Suppressor macrophage (primary cell): ENCODE data around the gene DOLPP1.

Experiments used
- DNase-seq, 4 experiments: peaks; one replicate each; pipeline ENCODE4 v3.0.0-alpha.2; 2020 to 2022

The DOLPP1 gene

GRCh38 chr9:129094387-129095169 is 13.7 kb downstream of the DOLPP1 start:
- no peak for DNase-seq

GRCh38 chr9:129095170-129095667 is 14.3 kb downstream of the DOLPP1 start:
- DNase-seq, result no peak

- no peak for DNase-seq
Measured at GRCh38 chr9:129095908-129096307, 15.0 kb downstream of the DOLPP1 start.

GRCh38 chr9:129097671-129098306 is 16.9 kb downstream of the DOLPP1 start:
- DNase-seq, result no peak

- DNase-seq, result no peak
Measured at GRCh38 chr9:129098328-129098727, 17.4 kb downstream of the DOLPP1 start.

GRCh38 chr9:129100383-129101169 is 19.7 kb downstream of the DOLPP1 start:
- DNase-seq, result no peak

GRCh38 chr9:129101279-129101678 is 20.4 kb downstream of the DOLPP1 start:
- no peak for DNase-seq

- DNase-seq, result no peak
Measured at GRCh38 chr9:129102095-129102525, 21.2 kb downstream of the DOLPP1 start.

- DNase-seq, result peak; percentile 59 to 74 (median 65)
Measured at GRCh38 chr9:129102791-129103594, 22.1 kb downstream of the DOLPP1 start.

GRCh38 chr9:129103595-129103965 is 22.7 kb downstream of the DOLPP1 start:
- DNase-seq, result no peak

GRCh38 chr9:129104051-129104450 is 23.1 kb downstream of the DOLPP1 start:
- no peak for DNase-seq

GRCh38 chr9:129105857-129106694 is 25.2 kb downstream of the DOLPP1 start:
- DNase-seq, result no peak

GRCh38 chr9:129107651-129108050 is 26.7 kb downstream of the DOLPP1 start:
- no peak for DNase-seq

- no peak for DNase-seq
Measured at GRCh38 chr9:129108083-129108804, 27.3 kb downstream of the DOLPP1 start.

GRCh38 chr9:129108805-129109536 is 28.1 kb downstream of the DOLPP1 start:
- no peak for DNase-seq

- peak; percentile 38 to 56 (median 42) for DNase-seq
Measured at GRCh38 chr9:129109537-129109903, 28.6 kb downstream of the DOLPP1 start.

GRCh38 chr9:129109952-129110739 is 29.2 kb downstream of the DOLPP1 start:
- no peak for DNase-seq

- DNase-seq, result peak; percentile 96 to 99 (median 98)
Measured at GRCh38 chr9:129110740-129111527, 30.0 kb downstream of the DOLPP1 start, which contains the start of the genes CRAT and PTPA. TSS of gene CRAT (minus strand) at chr9:129110793. CDS start at chr9:129110509, 284 bp downstream. TSS of gene PTPA (plus strand) at chr9:129111415. CDS start at chr9:129111601, 186 bp downstream.
